Mammary epithelial cell (primary cell): ENCODE data around the gene MAP7D3.

Experiments
- CTCF ChIP-seq, 2 donors: IDR thresholded peaks in 1 of 2; conservative IDR thresholded peaks in 1 of 2; 2 replicates each; pipeline ENCODE4 v1.5.1; 2011 to 2012; ENCODE audit warnings: inconsistent platforms in 2 of 2, low read length in 2 of 2, mild to moderate bottlenecking in 2 of 2, control low read depth in 1 of 2, low read depth in 1 of 2; ENCODE audit not compliant: insufficient read depth in 1 of 2; ENCODE audit errors: extremely low read depth in 1 of 2
- EZH2 ChIP-seq: IDR thresholded peaks from 2 replicates; pipeline ENCODE4 v1.6.1; 2012; ENCODE audit warnings: low read length, inconsistent platforms, borderline replicate concordance

GRCh38 chrX:136189222-136189621 is 62.0 kb downstream of the MAP7D3 start:
- TF ChIP-seq CTCF (conservative IDR thresholded peaks at IDR 0.05 in 1 of 2, IDR thresholded peaks at IDR 0.05 in 1 of 2; ENCODE audit: extremely low read depth in 1 of 2, insufficient read depth in 1 of 2, low read depth in 1 of 2, low read length in 2 of 2) (no peak), EZH2 (no peak)
